Measurements from ENCODE around the gene DOCK2. TPM values are rescaled to one million over a fixed set of nuclear protein-coding genes. Genes with fewer than 3 reads are reported as not detected.
"Not testable (repeated sequence)": the region's sequence is repeated elsewhere in the genome, so short reads cannot be mapped to it uniquely, and the experiment has no call there.

DOCK2 gene
- total RNA-seq, 2 experiments from 2014 or later = 161 to 205 TPM

- H3K27ac ChIP-seq (ENCODE audit: low read depth, low read length, poor library complexity, severe bottlenecking) = no peak overlapping the region
- H3K79me2 ChIP-seq (ENCODE audit: insufficient read depth, low read depth, low read length) = no peaks in the 10 kb centered on the region
- H3K4me1 ChIP-seq (ENCODE audit: insufficient read depth, low read length, poor library complexity, severe bottlenecking) = no peaks in the 10 kb centered on the region
- intact Hi-C loops (cut with micrococcal nuclease; ENCODE audit: unreplicated experiment) = no loop called here
- H3K4me2 ChIP-seq (ENCODE audit: low read length) = no peak overlapping the region
- H4K20me1 ChIP-seq (ENCODE audit: insufficient read depth, low read length) = peaks cover 3% of the 10 kb centered on the region; the same call in 1 of the 2 replicates
- no TSS peak for BruUV-seq (replicated peaks)
- POLR2A ChIA-PET = interaction anchor here (0.9 kb wide), 1 partner anchor 10 kb away, joined by 4 read pairs; no protein-coding TSS in a partner anchor
- no peak for DNase-seq (ENCODE audit: low spot score)
- no peaks in the 10 kb centered on the region for H3K9me3 ChIP-seq (ENCODE audit: low read length)
- no peaks in the 10 kb centered on the region for H3K9me2 ChIP-seq (ENCODE audit: insufficient read depth, low read length)
- TF ChIP-seq CTCF (conservative IDR thresholded peaks at IDR 0.05; ENCODE audit: low read length) = no peak
- TF ChIP-seq EZH2phosphoT487 (IDR thresholded peaks at IDR 0.05; ENCODE audit: borderline replicate concordance, low read depth, low read length) = no peak
- CTCF ChIA-PET (ENCODE audit: unreplicated experiment) = no interaction called here
- peaks cover 86% of the 10 kb centered on the region for H3K36me3 ChIP-seq (ENCODE audit: insufficient read depth, low read length)
- H2AFZ ChIP-seq (ENCODE audit: low read length) = no peak overlapping the region
- H3K4me3 ChIP-seq (ENCODE audit: low read depth, low read length, poor library complexity, severe bottlenecking) = no peak overlapping the region
These were observed 114.4 kb downstream of the DOCK2 start for GRCh38 chr5:169751490-169751889.

GRCh38 chr5:169752566-169752965, 115.5 kb downstream of the DOCK2 start:
- H3K4me3 ChIP-seq (ENCODE audit: low read depth, low read length, poor library complexity, severe bottlenecking); BruUV-seq (replicated peaks); DNase-seq (ENCODE audit: low spot score); H3K4me2 ChIP-seq (ENCODE audit: low read length); H3K9me2 ChIP-seq (ENCODE audit: insufficient read depth, low read length); H3K4me1 ChIP-seq (ENCODE audit: insufficient read depth, low read length, poor library complexity, severe bottlenecking); intact Hi-C loops (cut with micrococcal nuclease; ENCODE audit: unreplicated experiment); H4K20me1 ChIP-seq (ENCODE audit: insufficient read depth, low read length); H2AFZ ChIP-seq (ENCODE audit: low read length); H3K27ac ChIP-seq (ENCODE audit: low read depth, low read length, poor library complexity, severe bottlenecking); H3K9me3 ChIP-seq (ENCODE audit: low read length); H3K79me2 ChIP-seq (ENCODE audit: insufficient read depth, low read depth, low read length); CTCF ChIA-PET (ENCODE audit: unreplicated experiment): not testable (repeated sequence)
- peaks cover 75% of the 10 kb centered on the region for H3K36me3 ChIP-seq (ENCODE audit: insufficient read depth, low read length)
- POLR2A ChIA-PET = interaction anchor here (0.7 to 1.3 kb wide), 4 partner anchors 9 to 26 kb away, joined by 3 to 6 read pairs (median 3); no protein-coding TSS in a partner anchor

DNA sequence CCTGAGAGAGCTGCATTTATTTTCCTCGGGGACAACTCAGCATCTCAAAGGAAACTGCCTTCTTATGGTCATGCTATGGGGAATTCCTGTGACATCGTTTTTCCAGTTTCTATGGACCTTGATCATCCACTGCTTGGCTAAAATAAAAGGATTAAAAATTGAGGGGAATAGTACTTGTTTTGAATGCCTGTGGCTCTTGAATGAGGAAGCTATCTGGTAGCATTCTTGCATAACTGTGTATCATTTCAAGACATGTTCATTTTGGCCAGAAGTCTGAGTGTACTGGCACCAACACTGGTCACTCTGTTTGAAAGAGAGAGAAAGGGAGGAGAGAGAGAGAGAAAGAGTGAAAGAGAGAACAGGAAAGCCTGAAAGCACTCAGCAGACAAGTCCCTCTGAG, 116.7 kb downstream of the DOCK2 start:
- BruUV-seq (replicated peaks) = no TSS peak
- Histone ChIP-seq H3K4me2 (ENCODE audit: low read length) (no peak overlapping the region), H3K79me2 (ENCODE audit: insufficient read depth, low read depth, low read length) (no peaks in the 10 kb centered on the region), H4K20me1 (ENCODE audit: insufficient read depth, low read length) (no peaks in the 10 kb centered on the region), H3K36me3 (ENCODE audit: insufficient read depth, low read length) (peaks cover 73% of the 10 kb centered on the region), H3K9me3 (ENCODE audit: low read length) (no peaks in the 10 kb centered on the region), H3K27ac (ENCODE audit: low read depth, low read length, poor library complexity, severe bottlenecking) (no peak overlapping the region), H3K4me1 (ENCODE audit: insufficient read depth, low read length, poor library complexity, severe bottlenecking) (no peaks in the 10 kb centered on the region), H3K9me2 (ENCODE audit: insufficient read depth, low read length) (no peaks in the 10 kb centered on the region), H3K4me3 (ENCODE audit: low read depth, low read length, poor library complexity, severe bottlenecking) (no peak overlapping the region), H2AFZ (ENCODE audit: low read length) (no peak overlapping the region)
- DNase-seq (ENCODE audit: low spot score) = no peak
- intact Hi-C loops (cut with micrococcal nuclease; ENCODE audit: unreplicated experiment) = no loop called here
- ChIA-PET POLR2A (no interaction called here), CTCF (ENCODE audit: unreplicated experiment) (interaction anchor here (0.6 kb wide), 1 partner anchor 66 kb away, joined by 8 read pairs; no protein-coding TSS in a partner anchor)
- no peak for TF ChIP-seq CTCF (conservative IDR thresholded peaks at IDR 0.05; ENCODE audit: low read length)
- no peak for TF ChIP-seq EZH2phosphoT487 (IDR thresholded peaks at IDR 0.05; ENCODE audit: borderline replicate concordance, low read depth, low read length)

Data from OCI-LY7 (cell line).